ENCODE data around the gene BAIAP3.

GRCh38 chr16:1387331-1387730, 53.9 kb downstream of the BAIAP3 start:
- TF ChIP-seq POLR2AphosphoS5 (IDR thresholded peaks at IDR 0.05) (peak in 2 of 3 donors; percentile 5 to 28), CTCF (IDR thresholded peaks at IDR 0.05 in 8 of 11, conservative IDR thresholded peaks at IDR 0.05 in 3 of 11) (no peak), POLR2A (IDR thresholded peaks at IDR 0.05) (no peak)
